Smooth muscle cell (in vitro differentiated cells): ENCODE measurements around the gene CCDC157. TPM values are rescaled to one million over a fixed set of nuclear protein-coding genes. Genes with fewer than 3 reads are reported as not detected.

Experiments
- DNase-seq: peaks from one replicate; lab custom pipeline; 2025; ENCODE audit not compliant: unreplicated experiment; lab: John Stamatoyannopoulos, UW
- H2AFZ ChIP-seq: fragments of 200-600 bp; sonication (generic); 2 replicates; pipeline ENCODE4 v1.6.0; 2016; ENCODE audit warnings: antibody characterized with exemption, low read depth, mild to moderate bottlenecking
- H3F3A ChIP-seq: fragments of 200-600 bp; sonication (generic); 2 replicates; pipeline ENCODE4 v1.6.0; 2017; ENCODE audit warnings: antibody characterized with exemption, low read depth
- H3K27ac ChIP-seq: fragments of 200-600 bp; sonication (generic); 2 replicates; pipeline ENCODE4 v1.5.1; 2016; ENCODE audit warnings: low read depth, mild to moderate bottlenecking
- H3K27me3 ChIP-seq: fragments of 200-600 bp; sonication (generic); 2 replicates; pipeline ENCODE4 v1.6.1; 2016; ENCODE audit warnings: low read depth, mild to moderate bottlenecking
- H3K36me3 ChIP-seq: fragments of 200-600 bp; sonication (generic); 2 replicates; pipeline ENCODE4 v1.5.1; 2016; ENCODE audit warnings: low read depth
- H3K4me1 ChIP-seq: fragments of 200-600 bp; sonication (generic); 2 replicates; pipeline ENCODE4 v1.5.1; 2016; ENCODE audit warnings: low read depth
- H3K4me2 ChIP-seq: fragments of 200-600 bp; sonication (generic); 2 replicates; pipeline ENCODE4 v1.6.0; 2016; ENCODE audit warnings: mild to moderate bottlenecking
- H3K4me3 ChIP-seq: fragments of 200-600 bp; sonication (generic); 2 replicates; pipeline ENCODE4 v1.5.1; 2016; ENCODE audit warnings: mild to moderate bottlenecking
- H3K79me2 ChIP-seq: fragments of 200-600 bp; sonication (generic); 2 replicates; pipeline ENCODE4 v1.6.0; 2016; ENCODE audit warnings: low read depth, mild to moderate bottlenecking
- H3K9ac ChIP-seq: fragments of 200-600 bp; sonication (generic); 2 replicates; pipeline ENCODE4 v1.6.0; 2016; ENCODE audit warnings: low read depth
- H3K9me3 ChIP-seq: fragments of 200-600 bp; sonication (generic); replicated peaks from 2 replicates; pipeline ENCODE4 v1.5.1; 2016; ENCODE audit warnings: low read depth
- H4K20me1 ChIP-seq: fragments of 200-600 bp; sonication (generic); 2 replicates; pipeline ENCODE4 v1.6.0; 2016; ENCODE audit warnings: low read depth
- WGBS: methylation state at CpG from one replicate; pipeline ENCODE4 v1.1.7; 2016; ENCODE audit warnings: low lambda C conversion rate; 5-methylcytosine and 5-hydroxymethylcytosine counted together
- polyA plus RNA-seq: library from polyadenylated mRNA; unstranded; fragments of >200 nt; fragmentation: Nextera tagmentation; extraction: Ambion mirVana; gene quantifications from 2 replicates; pipeline ENCODE4 v1.2.1, GENCODE V29; 2016
- total RNA-seq: library from RNA; depleted of rRNA; stranded (reverse); fragments of >200 nt; gene quantifications from 2 replicates; pipeline ENCODE4 v1.2.3, GENCODE V29; 2014
- TF ChIP-seq, protein P1 (sequence below): fragments of 200-600 bp; sonication (generic); IDR thresholded peaks from 2 replicates; pipeline ENCODE4 v1.5.1; 2017; ENCODE audit warnings: borderline replicate concordance, mild to moderate bottlenecking, antibody characterized with exemption; ENCODE audit not compliant: insufficient read depth, poor library complexity, severe bottlenecking

Gene CCDC157
- total and polyA plus RNA-seq, 2 experiments from 2014 or later: 2.5 to 4.8 TPM

DNA sequence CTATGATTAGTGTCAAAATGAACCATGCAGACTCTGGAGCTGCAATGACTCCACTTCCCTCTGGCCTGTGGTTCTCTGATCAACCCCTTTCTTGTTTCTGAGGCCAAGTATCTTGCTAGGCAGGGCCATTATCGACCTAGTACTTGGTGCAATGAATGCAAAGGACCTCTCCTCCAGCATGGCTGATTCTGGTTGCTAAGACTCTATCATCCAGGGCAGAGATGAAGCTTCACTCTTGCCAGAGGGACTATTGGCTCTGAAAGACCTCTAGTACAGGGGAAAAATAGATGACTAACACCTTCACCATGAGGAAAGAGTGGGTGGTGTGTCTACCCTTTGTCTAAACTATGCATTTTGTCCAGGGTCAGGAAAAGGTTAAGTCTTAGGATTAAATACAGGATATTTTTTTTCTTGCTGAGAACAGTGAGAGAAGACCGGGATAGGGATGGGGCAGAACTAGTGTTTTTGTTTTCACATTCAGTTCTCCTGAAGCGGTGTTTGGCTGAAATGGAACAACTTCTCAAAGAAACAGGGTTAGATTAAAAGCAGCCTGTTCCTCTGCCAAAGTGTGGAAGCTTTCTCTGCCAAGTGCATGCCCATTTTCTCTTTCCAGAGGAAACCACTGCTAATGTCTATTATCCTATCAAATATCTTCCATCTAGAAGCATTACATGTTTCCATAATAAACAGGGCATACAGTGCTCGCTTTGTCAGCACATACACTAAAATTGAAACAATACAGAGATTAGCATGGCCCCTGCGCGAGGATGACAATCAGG is 63.7 kb downstream of the CCDC157 start:
- Histone ChIP-seq H3K9ac (peak overlapping the region; percentile 62), H3K27ac (peak overlapping the region; percentile 98), H4K20me1 (no peaks in the 10 kb centered on the region), H2AFZ (no peak overlapping the region), H3F3A (peaks cover 20% of the 10 kb centered on the region), H3K36me3 (no peaks in the 10 kb centered on the region), H3K27me3 (no peaks in the 10 kb centered on the region), H3K9me3 (no peaks in the 10 kb centered on the region), H3K79me2 (no peaks in the 10 kb centered on the region), H3K4me3 (no peak overlapping the region), H3K4me1 (peaks cover 23% of the 10 kb centered on the region), H3K4me2 (peak overlapping the region; percentile 83)
- no peak for DNase-seq
- TF ChIP-seq, protein P1, sequence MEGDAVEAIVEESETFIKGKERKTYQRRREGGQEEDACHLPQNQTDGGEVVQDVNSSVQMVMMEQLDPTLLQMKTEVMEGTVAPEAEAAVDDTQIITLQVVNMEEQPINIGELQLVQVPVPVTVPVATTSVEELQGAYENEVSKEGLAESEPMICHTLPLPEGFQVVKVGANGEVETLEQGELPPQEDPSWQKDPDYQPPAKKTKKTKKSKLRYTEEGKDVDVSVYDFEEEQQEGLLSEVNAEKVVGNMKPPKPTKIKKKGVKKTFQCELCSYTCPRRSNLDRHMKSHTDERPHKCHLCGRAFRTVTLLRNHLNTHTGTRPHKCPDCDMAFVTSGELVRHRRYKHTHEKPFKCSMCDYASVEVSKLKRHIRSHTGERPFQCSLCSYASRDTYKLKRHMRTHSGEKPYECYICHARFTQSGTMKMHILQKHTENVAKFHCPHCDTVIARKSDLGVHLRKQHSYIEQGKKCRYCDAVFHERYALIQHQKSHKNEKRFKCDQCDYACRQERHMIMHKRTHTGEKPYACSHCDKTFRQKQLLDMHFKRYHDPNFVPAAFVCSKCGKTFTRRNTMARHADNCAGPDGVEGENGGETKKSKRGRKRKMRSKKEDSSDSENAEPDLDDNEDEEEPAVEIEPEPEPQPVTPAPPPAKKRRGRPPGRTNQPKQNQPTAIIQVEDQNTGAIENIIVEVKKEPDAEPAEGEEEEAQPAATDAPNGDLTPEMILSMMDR: no peak
- 52% methylated on average over 6 of the region's 6 CpGs for WGBS

DNA sequence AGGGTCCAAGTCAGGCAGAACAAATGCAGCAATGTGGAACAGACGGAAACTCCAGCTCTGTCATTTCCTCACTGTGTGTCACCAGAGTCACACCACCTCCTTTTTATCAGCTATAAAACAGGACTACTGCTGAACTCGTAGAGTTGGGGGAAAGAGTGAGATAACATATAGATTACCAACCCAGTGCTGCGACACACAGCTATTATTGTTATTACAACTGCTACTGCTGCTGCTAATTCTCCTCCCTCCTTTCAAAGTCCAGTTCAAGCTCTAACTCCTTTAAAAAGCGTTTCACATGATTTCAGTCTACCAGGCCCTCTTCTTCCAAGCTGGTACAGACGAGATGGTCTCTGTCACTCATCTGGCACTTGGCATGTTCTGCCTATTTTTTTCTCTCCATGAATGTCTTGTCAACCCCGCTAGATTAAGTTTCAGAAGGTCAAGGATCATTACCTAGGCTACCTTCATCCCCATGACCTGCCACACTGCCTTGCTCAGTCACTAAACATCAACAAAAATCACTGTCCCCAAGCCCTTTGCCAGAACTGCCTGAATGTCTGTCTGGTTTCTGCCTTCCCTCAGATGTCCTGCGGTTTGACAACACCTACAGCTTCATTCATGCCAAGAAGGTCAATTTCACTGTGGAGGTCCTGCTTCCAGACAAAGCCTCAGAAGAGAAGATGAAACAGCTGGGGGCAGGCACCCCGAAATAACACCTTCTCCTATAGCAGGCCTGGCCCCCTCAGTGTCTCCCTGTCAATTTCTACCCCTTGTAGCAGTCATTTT is 65.1 kb downstream of the CCDC157 start:
- peak overlapping the region; percentile 83 for H3K4me2 ChIP-seq
- H3K4me3 ChIP-seq: no peak overlapping the region
- peak overlapping the region; percentile 98 for H3K27ac ChIP-seq
- no peaks in the 10 kb centered on the region for H4K20me1 ChIP-seq
- WGBS: 39% methylated on average over 8 of the region's 8 CpGs
- TF ChIP-seq, protein P1: no peak
- peaks cover 20% of the 10 kb centered on the region for H3F3A ChIP-seq
- peak overlapping the region; percentile 89 for H3K9ac ChIP-seq
- no peak for DNase-seq
- H3K79me2 ChIP-seq: no peaks in the 10 kb centered on the region
- H2AFZ ChIP-seq: no peak overlapping the region
- peaks cover 23% of the 10 kb centered on the region for H3K4me1 ChIP-seq
- no peaks in the 10 kb centered on the region for H3K9me3 ChIP-seq
- H3K36me3 ChIP-seq: no peaks in the 10 kb centered on the region
- no peaks in the 10 kb centered on the region for H3K27me3 ChIP-seq

DNA sequence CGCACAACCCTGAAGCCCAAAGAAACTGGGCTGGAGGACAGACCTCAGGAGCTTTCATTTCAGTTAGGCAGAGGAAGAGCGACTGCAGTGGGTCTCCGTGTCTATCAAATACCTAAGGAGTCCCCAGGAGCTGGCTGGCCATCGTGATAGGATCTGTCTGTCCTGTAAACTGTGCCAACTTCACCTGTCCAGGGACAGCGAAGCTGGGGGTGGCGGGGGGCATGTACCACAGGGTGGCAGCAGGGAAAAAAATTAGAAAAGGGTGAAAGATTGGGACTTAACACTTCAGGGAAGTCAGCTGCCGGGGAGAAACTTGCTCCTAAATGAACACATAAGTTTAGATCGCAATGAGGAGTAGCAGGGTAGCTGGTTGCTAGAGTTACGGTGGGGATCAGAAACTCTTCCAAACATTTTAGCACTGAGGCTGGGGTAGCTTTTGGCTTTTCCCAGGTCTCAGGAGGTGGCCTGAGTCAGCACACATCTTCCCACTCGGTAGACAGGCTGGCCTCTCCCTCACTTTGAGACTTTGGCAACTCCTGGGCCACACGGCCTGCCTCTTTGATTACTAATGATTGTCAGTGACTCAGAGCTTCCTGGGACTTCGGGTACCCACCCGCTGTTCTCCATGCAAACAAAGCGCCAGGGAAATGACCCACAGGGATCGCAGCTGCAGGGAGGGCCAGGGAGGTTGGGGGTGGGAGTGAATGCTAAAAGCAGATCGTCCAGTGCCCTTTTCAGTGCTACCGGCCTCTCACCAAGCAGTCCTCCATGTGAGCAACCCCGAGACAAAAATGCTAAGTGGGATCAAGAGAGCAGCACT is 65.9 kb downstream of the CCDC157 start:
- TF ChIP-seq, protein P1: no peak
- H4K20me1 ChIP-seq: no peaks in the 10 kb centered on the region
- H3K27ac ChIP-seq: peak overlapping the region; percentile 98
- peak overlapping the region; percentile 29 for H2AFZ ChIP-seq
- H3K79me2 ChIP-seq: no peaks in the 10 kb centered on the region
- H3K4me3 ChIP-seq: peak overlapping the region; percentile 57
- H3F3A ChIP-seq: peaks cover 20% of the 10 kb centered on the region
- H3K4me1 ChIP-seq: peaks cover 23% of the 10 kb centered on the region
- H3K36me3 ChIP-seq: no peaks in the 10 kb centered on the region
- peak overlapping the region; percentile 83 for H3K4me2 ChIP-seq
- peak overlapping the region; percentile 89 for H3K9ac ChIP-seq
- DNase-seq: peak; percentile 61
- no peaks in the 10 kb centered on the region for H3K27me3 ChIP-seq
- WGBS: 25% methylated on average over 18 of the region's 18 CpGs
- H3K9me3 ChIP-seq: no peaks in the 10 kb centered on the region
